IMR-90 (cell line): ENCODE measurements around the gene KLHL20.

ENCODE experiments used
- CHD1 ChIP-seq: IDR thresholded peaks from 2 replicates; pipeline ENCODE4 v1.6.1; 2012; ENCODE audit warnings: low read depth, low read length, improper control_type of control experiment
- CTCF ChIP-seq: conservative IDR thresholded peaks from 2 replicates; pipeline ENCODE4 v1.5.1; 2012; ENCODE audit warnings: mild to moderate bottlenecking, low read depth, low read length, improper control_type of control experiment
- MXI1 ChIP-seq: IDR thresholded peaks from 2 replicates; pipeline ENCODE4 v1.6.1; 2012; ENCODE audit warnings: low read depth, mild to moderate bottlenecking, low read length, moderate library complexity, borderline replicate concordance
- POLR2A ChIP-seq: IDR thresholded peaks from 2 replicates; pipeline ENCODE4 v1.6.1; 2012; ENCODE audit warnings: mild to moderate bottlenecking, low read depth, low read length
- RCOR1 ChIP-seq: IDR thresholded peaks from 2 replicates; pipeline ENCODE4 v1.6.1; 2012; ENCODE audit warnings: mild to moderate bottlenecking, low read length, improper control_type of control experiment; ENCODE audit not compliant: insufficient replicate concordance
- SMC3 ChIP-seq: fragments of 150-350 bp; IDR thresholded peaks from 2 replicates; pipeline ENCODE4 v1.6.1; 2016; ENCODE audit warnings: low read depth, mild to moderate bottlenecking, antibody characterized with exemption, low read length, moderate library complexity
- USF2 ChIP-seq: fragments of 150-350 bp; IDR thresholded peaks from 2 replicates; pipeline ENCODE4 v1.6.1; 2017; ENCODE audit warnings: mild to moderate bottlenecking, antibody characterized with exemption, low read length, low read depth
- TF ChIP-seq, protein P1 (sequence below): fragments of 150-350 bp; IDR thresholded peaks from 2 replicates; pipeline ENCODE4 v1.6.1; 2016; ENCODE audit warnings: low read depth, mild to moderate bottlenecking, low read length, moderate library complexity, borderline replicate concordance

DNA sequence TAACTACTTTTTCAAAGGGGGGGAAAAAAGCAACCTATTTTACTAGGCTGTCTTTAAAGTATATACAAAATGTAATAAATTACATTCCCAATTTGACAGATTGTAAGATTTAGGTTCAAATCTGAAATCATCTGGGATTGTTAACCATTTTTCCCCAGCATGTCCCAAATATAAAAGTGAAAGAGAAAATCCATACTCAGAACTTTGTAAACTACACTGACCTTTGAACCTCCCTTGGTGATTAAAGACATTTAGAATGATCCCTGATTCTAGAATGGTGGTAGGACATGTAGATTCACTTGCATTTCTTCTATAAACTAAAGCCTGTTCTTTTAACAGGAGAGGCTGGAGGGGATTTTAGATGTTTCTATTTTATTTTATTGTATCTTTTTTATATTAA is 39.0 kb downstream of the KLHL20 start:
- TF ChIP-seq CTCF, result no peak
- no peak for TF ChIP-seq SMC3
- TF ChIP-seq USF2, result no peak
- no peak for TF ChIP-seq CHD1
- TF ChIP-seq MXI1, result no peak
- no peak for TF ChIP-seq POLR2A
- TF ChIP-seq, protein P1, sequence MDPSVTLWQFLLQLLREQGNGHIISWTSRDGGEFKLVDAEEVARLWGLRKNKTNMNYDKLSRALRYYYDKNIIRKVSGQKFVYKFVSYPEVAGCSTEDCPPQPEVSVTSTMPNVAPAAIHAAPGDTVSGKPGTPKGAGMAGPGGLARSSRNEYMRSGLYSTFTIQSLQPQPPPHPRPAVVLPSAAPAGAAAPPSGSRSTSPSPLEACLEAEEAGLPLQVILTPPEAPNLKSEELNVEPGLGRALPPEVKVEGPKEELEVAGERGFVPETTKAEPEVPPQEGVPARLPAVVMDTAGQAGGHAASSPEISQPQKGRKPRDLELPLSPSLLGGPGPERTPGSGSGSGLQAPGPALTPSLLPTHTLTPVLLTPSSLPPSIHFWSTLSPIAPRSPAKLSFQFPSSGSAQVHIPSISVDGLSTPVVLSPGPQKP, result no peak
- no peak for TF ChIP-seq RCOR1
